Glutamatergic neuron (in vitro differentiated cells): Measurements from ENCODE around the gene AIF1L. TPM values are rescaled to one million over a fixed set of nuclear protein-coding genes. Genes with fewer than 3 reads are reported as not detected.

Experiments
- DNase-seq: peaks from one replicate; pipeline ENCODE4 v3.0.0; 2022
- H3K27ac Mint-ChIP-seq: one replicate; pipeline ENCODE4 v1.8.0; 2020; ENCODE audit warnings: mild to moderate bottlenecking, mixed read lengths, inconsistent platforms; ENCODE audit not compliant: unreplicated experiment
- H3K27me3 Mint-ChIP-seq: one replicate; pipeline ENCODE4 v1.8.0; 2020; ENCODE audit warnings: mild to moderate bottlenecking, moderate library complexity, mixed read lengths, inconsistent platforms; ENCODE audit not compliant: unreplicated experiment
- H3K36me3 Mint-ChIP-seq: one replicate; pipeline ENCODE4 v1.8.0; 2020; ENCODE audit warnings: mild to moderate bottlenecking, mixed read lengths, inconsistent platforms; ENCODE audit not compliant: unreplicated experiment
- H3K4me1 Mint-ChIP-seq: one replicate; pipeline ENCODE4 v1.8.0; 2020; ENCODE audit warnings: mild to moderate bottlenecking, low read depth, mixed read lengths, inconsistent platforms; ENCODE audit not compliant: unreplicated experiment
- H3K4me3 Mint-ChIP-seq: one replicate; pipeline ENCODE4 v1.8.0; 2020; ENCODE audit warnings: mild to moderate bottlenecking, mixed read lengths, inconsistent platforms; ENCODE audit not compliant: unreplicated experiment
- H3K9me3 Mint-ChIP-seq: one replicate; pipeline ENCODE4 v1.8.0; 2020; ENCODE audit warnings: mild to moderate bottlenecking, moderate library complexity, mixed read lengths, inconsistent platforms; ENCODE audit not compliant: unreplicated experiment
- CTCF ChIP-seq: fragments of 200-600 bp; sonication (generic); IDR thresholded peaks from one replicate; pipeline ENCODE4 v1.5.0; 2021; ENCODE audit not compliant: partially characterized antibody, unreplicated experiment
- total RNA-seq: library from RNA; stranded (reverse); fragmentation: NEBNext Ultra II Directional; extraction: Animal tissue kit (Norgen Biotek cat#: 25700); gene quantifications from one replicate; pipeline ENCODE4 v1.2.1, GENCODE V29; 2021; ENCODE audit not compliant: unreplicated experiment

Gene AIF1L
- total RNA-seq, 1 donor from 2014 or later, result 16.7 TPM

DNA sequence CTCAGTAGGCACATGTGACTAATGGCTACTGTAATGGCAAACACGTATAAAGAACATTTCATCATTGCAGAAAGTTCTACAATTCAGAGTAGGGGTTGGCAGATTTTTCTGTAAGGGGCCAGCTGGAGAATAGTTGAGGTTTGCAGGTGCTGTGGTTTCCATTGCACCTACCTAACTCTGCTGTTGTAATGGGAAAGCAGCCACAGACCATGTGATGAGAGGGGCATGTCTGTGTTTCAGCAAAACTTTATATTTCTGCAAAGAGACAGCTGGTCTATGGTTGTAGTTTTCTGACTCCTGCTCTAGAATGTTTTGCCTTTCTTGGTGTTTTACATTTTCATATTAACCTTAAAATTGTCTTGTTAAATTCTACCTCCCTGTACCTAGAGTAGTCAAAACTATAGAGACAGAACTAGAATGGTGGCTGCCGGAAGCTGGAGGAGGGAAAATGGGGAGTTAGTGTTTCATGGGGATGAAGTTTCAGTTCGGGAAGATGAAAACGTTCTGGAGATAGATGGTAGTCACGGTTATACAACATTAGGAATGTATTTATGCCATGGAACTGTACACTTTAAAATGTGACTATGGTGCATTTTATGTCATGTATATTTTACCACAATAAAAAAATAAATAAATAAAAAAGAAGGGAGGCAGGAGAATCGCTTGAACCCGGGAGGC lies 73.4 kb downstream of the AIF1L start:
- Mint-ChIP-seq H3K4me3 (no peak overlapping the region), H3K27ac (no peak overlapping the region), H3K9me3 (no peaks in the 10 kb centered on the region), H3K27me3 (no peaks in the 10 kb centered on the region), H3K4me1 (peaks cover 15% of the 10 kb centered on the region), H3K36me3 (no peaks in the 10 kb centered on the region)
- DNase-seq, result no peak
- TF ChIP-seq CTCF, result no peak

Other genes with a start within 250 kb of the AIF1L start
- not detected for gene QRFP, start 199.7 kb upstream of the AIF1L start, total RNA-seq
- not detected for gene FIBCD1, start 157.3 kb upstream of the AIF1L start, total RNA-seq
- 0.17 TPM for gene LAMC3, start 87.4 kb upstream of the AIF1L start, total RNA-seq
- gene NUP214, start 29.1 kb downstream of the AIF1L start, total RNA-seq, result 56.5 TPM
- 14.9 TPM for gene FAM78A, start 180.0 kb downstream of the AIF1L start, total RNA-seq
- gene PLPP7, start 193.2 kb downstream of the AIF1L start, total RNA-seq, result 17.3 TPM